ENCODE results near the gene UMAD1. TPM values are rescaled to one million over a fixed set of nuclear protein-coding genes. Genes with fewer than 3 reads are reported as not detected.

Gene UMAD1
- total and polyA plus RNA-seq, 2 of the 13 experiments (the other 11 are each of a cell fraction or from before 2014, with no cell fraction given) = 16.8 to 17.6 TPM

DNA sequence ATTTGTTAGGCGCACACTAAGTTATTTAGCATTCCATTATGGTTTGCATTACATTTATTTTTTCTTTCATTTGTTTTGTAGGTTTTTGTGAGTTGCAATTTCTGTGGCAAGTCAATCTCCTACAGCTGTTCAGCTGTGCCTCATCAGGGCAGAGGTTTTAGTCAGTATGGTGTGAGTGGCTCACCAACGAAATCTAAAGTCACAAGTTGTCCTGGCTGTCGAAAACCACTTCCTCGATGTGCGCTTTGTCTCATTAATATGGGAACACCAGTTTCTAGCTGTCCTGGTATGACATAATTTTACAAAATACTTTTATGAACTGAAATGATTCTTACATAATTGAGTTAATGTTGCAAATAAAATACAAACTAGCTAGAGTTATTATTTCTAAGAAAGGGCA lies 44.4 kb upstream of the UMAD1 start (continued):
- TF ChIP-seq, protein P1, sequence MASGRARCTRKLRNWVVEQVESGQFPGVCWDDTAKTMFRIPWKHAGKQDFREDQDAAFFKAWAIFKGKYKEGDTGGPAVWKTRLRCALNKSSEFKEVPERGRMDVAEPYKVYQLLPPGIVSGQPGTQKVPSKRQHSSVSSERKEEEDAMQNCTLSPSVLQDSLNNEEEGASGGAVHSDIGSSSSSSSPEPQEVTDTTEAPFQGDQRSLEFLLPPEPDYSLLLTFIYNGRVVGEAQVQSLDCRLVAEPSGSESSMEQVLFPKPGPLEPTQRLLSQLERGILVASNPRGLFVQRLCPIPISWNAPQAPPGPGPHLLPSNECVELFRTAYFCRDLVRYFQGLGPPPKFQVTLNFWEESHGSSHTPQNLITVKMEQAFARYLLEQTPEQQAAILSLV (CRISPR knock-in tag; IDR thresholded peaks at IDR 0.05; ENCODE audit: borderline replicate concordance) = no peak
- no peak for TF ChIP-seq TAF1 (CRISPR knock-in tag; IDR thresholded peaks at IDR 0.05)

DNA sequence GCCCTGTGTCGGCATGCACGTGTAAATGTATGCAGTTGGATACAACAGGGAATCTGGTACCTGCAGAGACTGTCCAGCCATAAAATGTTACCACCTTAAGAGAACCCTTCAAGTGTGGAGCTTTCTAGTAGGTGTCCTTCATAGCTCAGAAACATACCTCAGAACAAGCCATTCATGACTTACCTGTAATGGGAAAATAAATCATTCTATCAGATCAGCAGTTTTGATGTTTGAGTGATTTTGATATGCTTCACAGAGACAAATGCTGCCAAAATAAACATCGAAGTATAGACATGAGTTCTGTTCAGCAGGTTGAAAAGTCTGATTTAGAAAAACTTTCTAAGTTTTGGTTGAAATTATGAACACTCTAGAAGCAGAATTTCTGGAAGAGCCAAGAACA lies 33.5 kb upstream of the UMAD1 start:
- 62% methylated on average over 3 of the region's 3 CpGs for WGBS (ENCODE audit: low lambda C conversion rate)
- DNase-seq (ENCODE audit: low spot score) = no peak
- no peak for ATAC-seq
- no peaks in the 10 kb centered on the region for H3K4me1 ChIP-seq (ENCODE audit: insufficient read depth, low read length)
- H3K36me3 ChIP-seq (replicated peaks in 1 of 2; ENCODE audit: control insufficient read depth in 1 of 2, insufficient read depth in 2 of 2, low read length in 2 of 2) = peaks cover 0 to 2% of the 10 kb centered on the region in 2 experiments; a peak in 4 of 5 replicates
- intact Hi-C loops (cut with micrococcal nuclease; ENCODE audit: unreplicated experiment) = no loop called here
- no peak overlapping the region for H3K27ac ChIP-seq (ENCODE audit: extremely low read length, insufficient read depth, low read length)
- no peak for FAIRE-seq
- no TSS peak for BruUV-seq (replicated peaks)
- in situ Hi-C loops (cut with HindIII; ENCODE audit: extremely low pct_ligation_motif_present, low pct_unique_long_range_greater_than_20kb) = no loop called here
- POLR2A ChIA-PET = no interaction called here
- no peak overlapping the region for H2AFZ ChIP-seq (ENCODE audit: low read length)
- H3K79me2 ChIP-seq (ENCODE audit: insufficient read depth, low read length) = no peaks in the 10 kb centered on the region
- H3K4me3 ChIP-seq (replicated peaks in 1 of 3; ENCODE audit: insufficient read depth in 1 of 3, low read depth in 2 of 3, low read length in 3 of 3) = no peak overlapping the region
- H3K4me2 ChIP-seq (ENCODE audit: low read depth, low read length) = no peak overlapping the region
- H3K9me3 ChIP-seq (ENCODE audit: low read length) = no peaks in the 10 kb centered on the region
- no peaks in the 10 kb centered on the region for H3K27me3 ChIP-seq (ENCODE audit: control insufficient read depth in 1 of 2, insufficient read depth in 2 of 2, low read length in 2 of 2)
- TF ChIP-seq, protein P2, sequence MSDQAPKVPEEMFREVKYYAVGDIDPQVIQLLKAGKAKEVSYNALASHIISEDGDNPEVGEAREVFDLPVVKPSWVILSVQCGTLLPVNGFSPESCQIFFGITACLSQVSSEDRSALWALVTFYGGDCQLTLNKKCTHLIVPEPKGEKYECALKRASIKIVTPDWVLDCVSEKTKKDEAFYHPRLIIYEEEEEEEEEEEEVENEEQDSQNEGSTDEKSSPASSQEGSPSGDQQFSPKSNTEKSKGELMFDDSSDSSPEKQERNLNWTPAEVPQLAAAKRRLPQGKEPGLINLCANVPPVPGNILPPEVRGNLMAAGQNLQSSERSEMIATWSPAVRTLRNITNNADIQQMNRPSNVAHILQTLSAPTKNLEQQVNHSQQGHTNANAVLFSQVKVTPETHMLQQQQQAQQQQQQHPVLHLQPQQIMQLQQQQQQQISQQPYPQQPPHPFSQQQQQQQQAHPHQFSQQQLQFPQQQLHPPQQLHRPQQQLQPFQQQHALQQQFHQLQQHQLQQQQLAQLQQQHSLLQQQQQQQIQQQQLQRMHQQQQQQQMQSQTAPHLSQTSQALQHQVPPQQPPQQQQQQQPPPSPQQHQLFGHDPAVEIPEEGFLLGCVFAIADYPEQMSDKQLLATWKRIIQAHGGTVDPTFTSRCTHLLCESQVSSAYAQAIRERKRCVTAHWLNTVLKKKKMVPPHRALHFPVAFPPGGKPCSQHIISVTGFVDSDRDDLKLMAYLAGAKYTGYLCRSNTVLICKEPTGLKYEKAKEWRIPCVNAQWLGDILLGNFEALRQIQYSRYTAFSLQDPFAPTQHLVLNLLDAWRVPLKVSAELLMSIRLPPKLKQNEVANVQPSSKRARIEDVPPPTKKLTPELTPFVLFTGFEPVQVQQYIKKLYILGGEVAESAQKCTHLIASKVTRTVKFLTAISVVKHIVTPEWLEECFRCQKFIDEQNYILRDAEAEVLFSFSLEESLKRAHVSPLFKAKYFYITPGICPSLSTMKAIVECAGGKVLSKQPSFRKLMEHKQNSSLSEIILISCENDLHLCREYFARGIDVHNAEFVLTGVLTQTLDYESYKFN (CRISPR knock-in tag; conservative IDR thresholded peaks at IDR 0.05) = no peak
- TF ChIP-seq SP140L (CRISPR knock-in tag; IDR thresholded peaks at IDR 0.05; ENCODE audit: borderline replicate concordance) (no peak), SMAD1 (CRISPR knock-in tag; IDR thresholded peaks at IDR 0.05; ENCODE audit: borderline replicate concordance, low read depth) (no peak), ZFP62 (CRISPR knock-in tag; IDR thresholded peaks at IDR 0.05) (no peak), RORA (CRISPR knock-in tag; IDR thresholded peaks at IDR 0.05) (no peak), ZNF556 (CRISPR knock-in tag; IDR thresholded peaks at IDR 0.05; ENCODE audit: borderline replicate concordance) (no peak), MAX (IDR thresholded peaks at IDR 0.05) (no peak)
- TF ChIP-seq, protein P3, sequence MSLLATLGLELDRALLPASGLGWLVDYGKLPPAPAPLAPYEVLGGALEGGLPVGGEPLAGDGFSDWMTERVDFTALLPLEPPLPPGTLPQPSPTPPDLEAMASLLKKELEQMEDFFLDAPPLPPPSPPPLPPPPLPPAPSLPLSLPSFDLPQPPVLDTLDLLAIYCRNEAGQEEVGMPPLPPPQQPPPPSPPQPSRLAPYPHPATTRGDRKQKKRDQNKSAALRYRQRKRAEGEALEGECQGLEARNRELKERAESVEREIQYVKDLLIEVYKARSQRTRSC (CRISPR knock-in tag; IDR thresholded peaks at IDR 0.05; ENCODE audit: low read depth) = no peak
- TF ChIP-seq, protein P4, sequence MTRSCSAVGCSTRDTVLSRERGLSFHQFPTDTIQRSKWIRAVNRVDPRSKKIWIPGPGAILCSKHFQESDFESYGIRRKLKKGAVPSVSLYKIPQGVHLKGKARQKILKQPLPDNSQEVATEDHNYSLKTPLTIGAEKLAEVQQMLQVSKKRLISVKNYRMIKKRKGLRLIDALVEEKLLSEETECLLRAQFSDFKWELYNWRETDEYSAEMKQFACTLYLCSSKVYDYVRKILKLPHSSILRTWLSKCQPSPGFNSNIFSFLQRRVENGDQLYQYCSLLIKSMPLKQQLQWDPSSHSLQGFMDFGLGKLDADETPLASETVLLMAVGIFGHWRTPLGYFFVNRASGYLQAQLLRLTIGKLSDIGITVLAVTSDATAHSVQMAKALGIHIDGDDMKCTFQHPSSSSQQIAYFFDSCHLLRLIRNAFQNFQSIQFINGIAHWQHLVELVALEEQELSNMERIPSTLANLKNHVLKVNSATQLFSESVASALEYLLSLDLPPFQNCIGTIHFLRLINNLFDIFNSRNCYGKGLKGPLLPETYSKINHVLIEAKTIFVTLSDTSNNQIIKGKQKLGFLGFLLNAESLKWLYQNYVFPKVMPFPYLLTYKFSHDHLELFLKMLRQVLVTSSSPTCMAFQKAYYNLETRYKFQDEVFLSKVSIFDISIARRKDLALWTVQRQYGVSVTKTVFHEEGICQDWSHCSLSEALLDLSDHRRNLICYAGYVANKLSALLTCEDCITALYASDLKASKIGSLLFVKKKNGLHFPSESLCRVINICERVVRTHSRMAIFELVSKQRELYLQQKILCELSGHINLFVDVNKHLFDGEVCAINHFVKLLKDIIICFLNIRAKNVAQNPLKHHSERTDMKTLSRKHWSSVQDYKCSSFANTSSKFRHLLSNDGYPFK (CRISPR knock-in tag; IDR thresholded peaks at IDR 0.05; ENCODE audit: borderline replicate concordance) = no peak
- TF ChIP-seq, protein P5, sequence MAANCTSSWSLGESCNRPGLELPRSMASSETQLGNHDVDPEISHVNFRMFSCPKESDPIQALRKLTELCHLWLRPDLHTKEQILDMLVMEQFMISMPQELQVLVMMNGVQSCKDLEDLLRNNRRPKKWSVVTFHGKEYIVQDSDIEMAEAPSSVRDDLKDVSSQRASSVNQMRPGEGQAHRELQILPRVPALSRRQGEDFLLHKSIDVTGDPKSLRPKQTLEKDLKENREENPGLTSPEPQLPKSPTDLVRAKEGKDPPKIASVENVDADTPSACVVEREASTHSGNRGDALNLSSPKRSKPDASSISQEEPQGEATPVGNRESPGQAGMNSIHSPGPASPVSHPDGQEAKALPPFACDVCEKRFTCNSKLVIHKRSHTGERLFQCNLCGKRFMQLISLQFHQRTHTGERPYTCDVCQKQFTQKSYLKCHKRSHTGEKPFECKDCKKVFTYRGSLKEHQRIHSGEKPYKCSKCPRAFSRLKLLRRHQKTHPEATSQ (CRISPR knock-in tag; IDR thresholded peaks at IDR 0.05; ENCODE audit: borderline replicate concordance) = no peak
- H3K9ac ChIP-seq (ENCODE audit: insufficient read depth, low read depth, low read length) = no peak overlapping the region
- CTCF ChIA-PET (ENCODE audit: low intra/inter-chr PET ratio, low total read pairs) = no interaction called here
- H4K20me1 ChIP-seq (ENCODE audit: insufficient read depth, low read length) = no peaks in the 10 kb centered on the region
